Adrenal gland (tissue), 12 donors: ENCODE data around the gene MRPL51. TPM values are rescaled to one million over a fixed set of nuclear protein-coding genes. Genes with fewer than 3 reads are reported as not detected.
A peak's percentile ranks its signal among the peaks of the same experiment; 100 is the strongest.

Experiments
- DNase-seq, 7 donors: peaks; one replicate each; pipeline ENCODE4 v3.0.0-alpha.2; 2019 to 2020
- H3K27ac ChIP-seq, 5 donors: fragments of 200-600 bp; sonication (generic) in 4 of 5; 1 replicate in 3 of 5; 2 replicates in 2 of 5; pipeline versions ENCODE4 v1.5.1 to v1.8.0; 2016 to 2020; ENCODE audit warnings: mild to moderate bottlenecking in 1 of 5
- H3K27me3 ChIP-seq: fragments of 200-600 bp; 2 replicates; pipeline ENCODE4 v1.8.0; 2021
- H3K36me3 ChIP-seq, 2 donors: fragments of 200-600 bp; replicated peaks in 1 of 2; 1 replicate in 1 of 2; 2 replicates in 1 of 2; pipeline versions ENCODE4 v1.5.1 to v1.8.0; 2018 to 2022
- H3K4me1 ChIP-seq, 2 donors: fragments of 200-600 bp; replicated peaks in 1 of 2; 1 replicate in 1 of 2; 2 replicates in 1 of 2; pipeline versions ENCODE4 v1.5.1 to v1.8.0; 2018 to 2021
- H3K4me3 ChIP-seq, 4 donors: fragments of 200-600 bp; sonication (generic) in 3 of 4; one replicate each; pipeline ENCODE4 v1.5.1; 2016 to 2018
- H3K9me3 ChIP-seq, 3 donors: fragments of 200-600 bp; sonication (generic) in 1 of 3; replicated peaks in 1 of 3; 1 replicate in 2 of 3; 2 replicates in 1 of 3; pipeline versions ENCODE4 v1.5.1 to v1.8.0; 2016 to 2021
- CTCF ChIP-seq, 6 experiments: fragments of 450-650 bp in 4 of 6; fragments of 200-600 bp in 2 of 6; sonication (generic) in 1 of 6; IDR thresholded peaks; 1 replicate in 5 of 6; 2 replicates in 1 of 6; pipeline versions ENCODE4 v1.5.1 to v1.8.0; 2016 to 2021; ENCODE audit warnings: antibody characterized with exemption in 6 of 6, mild to moderate bottlenecking in 2 of 6, moderate library complexity in 1 of 6
- POLR2A ChIP-seq, 2 donors: fragments of 450-650 bp; IDR thresholded peaks; one replicate each; pipeline ENCODE4 v1.6.1; 2017; ENCODE audit warnings: antibody characterized with exemption in 2 of 2, mild to moderate bottlenecking in 2 of 2, moderate library complexity in 1 of 2
- WGBS, 4 donors: extraction: QIAGEN DNeasy Blood & Tissue Kit in 2 of 4; methylation state at CpG; one replicate each; pipeline versions ENCODE4 v1.1.5 to v1.1.7; 2013 to 2017; 5-methylcytosine and 5-hydroxymethylcytosine counted together
- intact Hi-C, 2 donors: fragments of 100-400 bp; cut with DNase I; formaldehyde crosslinking; loops; one replicate each; pipeline versions ENCODE4 v1.14.1 to v1.15.0; 2022 to 2023
- polyA plus RNA-seq, 3 donors: library from polyadenylated mRNA; stranded (reverse); fragments of 200-250 nt in 2 of 3; fragments of 350-450 nt in 1 of 3; fragmentation: Illumina TruSeq in 1 of 3; extraction: RNeasy Lipid Tissue Mini Kit (QIAGEN cat#74804) in 1 of 3; gene quantifications; one replicate each; pipeline ENCODE4 v1.2.3, GENCODE V29; 2013 to 2014
- total RNA-seq, 9 donors: library from RNA; depleted of rRNA in 4 of 9; stranded (reverse); fragments of >200 nt in 4 of 9; fragments of 120-200 nt in 1 of 9; fragmentation: NEBNext Ultra II Directional in 1 of 9; extraction: Animal tissue kit (Norgen Biotek cat#: 25700) in 1 of 9; gene quantifications; one replicate each; pipeline versions ENCODE4 v1.1.0 to v1.2.4, GENCODE V29; 2013 to 2023
- donor health status: healthy with polysubstance abuse.
- donor health status: Bipolar disorder and iron deficiency.
- donor health status: DM: yes; HTN: yes; CAD: no.
- donor health status: DM: no; HTN: no; CAD: no.
- donor health status: DM: no; HTN: no; CAD: no.
- donor health status: DM: yes; HTN: yes; CAD: no.

The MRPL51 gene
- total and polyA plus RNA-seq, 12 donors: 64.7 to 280 (median 143) TPM

- no peaks in the 10 kb centered on the region for H3K27me3 ChIP-seq
- WGBS, 4 donors: 30 to 47% (median 39%) methylated on average over 6 of the region's 6 CpGs
- intact Hi-C loops: loop anchor here (5.0 to 10.0 kb wide), 2 partner anchors 133 to 141 kb away; no protein-coding TSS in a partner anchor
- H3K4me1 ChIP-seq: peaks cover 15 to 22% of the 10 kb centered on the region in 2 donors
- TF ChIP-seq POLR2A (IDR thresholded peaks at IDR 0.05) (no peak), CTCF (IDR thresholded peaks at IDR 0.05) (peak; percentile 80 to 98 (median 90))
- H3K36me3 ChIP-seq: peaks cover 0 to 55% of the 10 kb centered on the region in 2 donors
- no peaks in the 10 kb centered on the region for H3K9me3 ChIP-seq
- no peak overlapping the region for H3K4me3 ChIP-seq
- no peak overlapping the region for H3K27ac ChIP-seq
- peak; percentile 44 to 78 (median 59) for DNase-seq
Observed at GRCh38 chr12:6465467-6466183, 27.4 kb downstream of the MRPL51 start.

- 87 to 94% (median 90%) methylated on average over 7 to 8 of the region's 8 CpGs for WGBS, 4 donors
- TF ChIP-seq POLR2A (IDR thresholded peaks at IDR 0.05) (no peak), CTCF (IDR thresholded peaks at IDR 0.05) (no peak)
- H3K27me3 ChIP-seq: no peaks in the 10 kb centered on the region
- H3K4me1 ChIP-seq: peaks cover 12 to 17% of the 10 kb centered on the region in 2 donors
- intact Hi-C loops: loop anchor here (5.0 to 10.0 kb wide), 3 partner anchors 37 to 140 kb away; no protein-coding TSS in a partner anchor
- no peaks in the 10 kb centered on the region for H3K9me3 ChIP-seq
- no peak overlapping the region for H3K27ac ChIP-seq
- no peak for DNase-seq
- no peak overlapping the region for H3K4me3 ChIP-seq
- peaks cover 0 to 66% of the 10 kb centered on the region in 2 donors for H3K36me3 ChIP-seq
Observed at GRCh38 chr12:6464531-6464930, 28.5 kb downstream of the MRPL51 start.

- H3K36me3 ChIP-seq: peaks cover 0 to 73% of the 10 kb centered on the region in 2 donors
- H3K27me3 ChIP-seq: no peaks in the 10 kb centered on the region
- TF ChIP-seq CTCF (IDR thresholded peaks at IDR 0.05) (no peak), POLR2A (IDR thresholded peaks at IDR 0.05) (no peak)
- no peaks in the 10 kb centered on the region for H3K9me3 ChIP-seq
- no peak overlapping the region for H3K4me3 ChIP-seq
- no peak for DNase-seq
- H3K4me1 ChIP-seq: peaks cover 7 to 10% of the 10 kb centered on the region in 2 donors
- intact Hi-C loops: loop anchor here (5.0 to 10.0 kb wide), 3 partner anchors 37 to 139 kb away; no protein-coding TSS in a partner anchor
- 81 to 91% (median 88%) methylated on average over 6 of the region's 6 CpGs for WGBS, 4 donors
- H3K27ac ChIP-seq: no peak overlapping the region
Observed at GRCh38 chr12:6463858-6464257, 29.2 kb downstream of the MRPL51 start.

- no peaks in the 10 kb centered on the region for H3K9me3 ChIP-seq
- H3K27me3 ChIP-seq: no peaks in the 10 kb centered on the region
- H3K4me3 ChIP-seq: no peak overlapping the region
- peaks cover 0 to 79% of the 10 kb centered on the region in 2 donors for H3K36me3 ChIP-seq
- WGBS, 4 donors: 67 to 78% (median 72%) methylated on average over 6 to 7 of the region's 7 CpGs
- peaks cover under 1 to 4% of the 10 kb centered on the region in 2 donors for H3K4me1 ChIP-seq
- TF ChIP-seq CTCF (IDR thresholded peaks at IDR 0.05): no peak
- intact Hi-C loops: loop anchor here (5.0 to 10.0 kb wide), 3 partner anchors 36 to 138 kb away; no protein-coding TSS in a partner anchor
- no peak for DNase-seq
- peak overlapping the region in 1 of 5 donors; percentile 57 for H3K27ac ChIP-seq
Observed at GRCh38 chr12:6463216-6463615, 29.8 kb downstream of the MRPL51 start.
